Measurements from ENCODE around the gene PCDHB4.
A peak's percentile ranks its signal among the peaks of the same experiment; 100 is the strongest.
"Not testable (repeated sequence)": the region's sequence is repeated elsewhere in the genome, so short reads cannot be mapped to it uniquely, and the experiment has no call there.

Gene PCDHB4

GRCh38 chr5:141157901-141158300 lies 36.3 kb downstream of the PCDHB4 start:
- H3K36me3 Mint-ChIP-seq; ATAC-seq (replicated peaks): not testable (repeated sequence)
- H3K9me3 Mint-ChIP-seq, result peaks cover 12 to 14% of the 10 kb centered on the region in 2 donors

GRCh38 chr5:141172381-141173204 lies 51.0 kb downstream of the PCDHB4 start, which contains the start of gene PCDHB7:
PCDHB7 (plus strand) TSS chr5:141172644; CDS start chr5:141172836, 192 bp downstream.
- H3K27me3 Mint-ChIP-seq, result peaks cover 44 to 45% of the 10 kb centered on the region in 2 donors
- H3K4me3 Mint-ChIP-seq, result peak within 1 kb of the TSS; percentile 11 to 14
- peaks cover 13 to 17% of the 10 kb centered on the region in 2 donors for H3K9me3 Mint-ChIP-seq

More at GRCh38 chr5:141157901-141158300, 36.3 kb downstream of the PCDHB4 start:
- DNase-seq, H3K4me3 Mint-ChIP-seq, H3K4me1 Mint-ChIP-seq: not testable (repeated sequence)
- peak overlapping the region; percentile 51 for H3K27ac Mint-ChIP-seq
- H3K27me3 Mint-ChIP-seq, result peaks cover 32 to 38% of the 10 kb centered on the region in 2 donors

GRCh38 chr5:141174291-141175104 lies 52.9 kb downstream of the PCDHB4 start:
- Mint-ChIP-seq H3K9me3 (peaks cover 12 to 13% of the 10 kb centered on the region in 2 donors), H3K27me3 (peaks cover 32% of the 10 kb centered on the region in 2 donors)
- not testable (repeated sequence) for DNase-seq; H3K4me1 Mint-ChIP-seq; H3K27ac Mint-ChIP-seq; ATAC-seq (replicated peaks); H3K36me3 Mint-ChIP-seq; H3K4me3 Mint-ChIP-seq

More at GRCh38 chr5:141172381-141173204, 51.0 kb downstream of the PCDHB4 start, which contains the start of gene PCDHB7:
- no peak for DNase-seq
- ATAC-seq (replicated peaks), result no peak
- no peak within 1 kb of the TSS for H3K27ac Mint-ChIP-seq
- peaks cover 0 to 3% of the 10 kb centered on the region in 2 donors for H3K4me1 Mint-ChIP-seq
- peaks cover 0 to 4% of the 10 kb centered on the region in 2 donors for H3K36me3 Mint-ChIP-seq
